Thyroid gland (tissue), 4 donors: Measurements from ENCODE around the gene PCBP3.

ENCODE experiments used
- POLR2A ChIP-seq, 2 donors: fragments of 450-650 bp; IDR thresholded peaks; one replicate each; pipeline ENCODE4 v1.6.1; 2017; ENCODE audit warnings: antibody characterized with exemption in 2 of 2, mild to moderate bottlenecking in 2 of 2, moderate library complexity in 1 of 2
- TF ChIP-seq, protein P1 (sequence below), 6 experiments: fragments of 200-600 bp in 3 of 6; fragments of 450-650 bp in 3 of 6; sonication (generic) in 3 of 6; IDR thresholded peaks; one replicate each; pipeline ENCODE4 v1.5.1; 2016 to 2019; ENCODE audit warnings: antibody characterized with exemption in 6 of 6, mild to moderate bottlenecking in 2 of 6, inconsistent platforms in 1 of 6, moderate library complexity in 1 of 6

DNA sequence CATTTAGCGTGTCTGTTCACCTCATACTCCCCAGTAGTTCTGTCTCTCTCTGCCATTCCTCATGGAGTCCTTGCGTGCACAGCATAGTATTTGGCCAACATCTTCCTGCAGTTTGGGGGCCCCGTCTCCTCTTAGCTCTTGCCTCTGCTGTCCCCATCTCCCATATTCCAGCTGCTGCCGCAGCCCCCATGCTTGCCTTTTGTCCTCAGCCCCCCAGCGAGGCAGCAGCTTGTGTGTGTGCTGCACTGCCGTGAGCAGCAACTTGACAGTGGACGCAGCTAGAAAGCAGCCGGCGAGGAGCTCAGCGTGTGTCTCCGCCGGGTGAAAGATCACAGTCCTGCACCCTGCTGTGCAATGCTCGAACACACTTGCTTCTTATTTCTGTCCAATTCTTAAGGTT, 173.8 kb downstream of the PCBP3 start:
- TF ChIP-seq POLR2A (IDR thresholded peaks at IDR 0.05) = no peak
- TF ChIP-seq, protein P1, sequence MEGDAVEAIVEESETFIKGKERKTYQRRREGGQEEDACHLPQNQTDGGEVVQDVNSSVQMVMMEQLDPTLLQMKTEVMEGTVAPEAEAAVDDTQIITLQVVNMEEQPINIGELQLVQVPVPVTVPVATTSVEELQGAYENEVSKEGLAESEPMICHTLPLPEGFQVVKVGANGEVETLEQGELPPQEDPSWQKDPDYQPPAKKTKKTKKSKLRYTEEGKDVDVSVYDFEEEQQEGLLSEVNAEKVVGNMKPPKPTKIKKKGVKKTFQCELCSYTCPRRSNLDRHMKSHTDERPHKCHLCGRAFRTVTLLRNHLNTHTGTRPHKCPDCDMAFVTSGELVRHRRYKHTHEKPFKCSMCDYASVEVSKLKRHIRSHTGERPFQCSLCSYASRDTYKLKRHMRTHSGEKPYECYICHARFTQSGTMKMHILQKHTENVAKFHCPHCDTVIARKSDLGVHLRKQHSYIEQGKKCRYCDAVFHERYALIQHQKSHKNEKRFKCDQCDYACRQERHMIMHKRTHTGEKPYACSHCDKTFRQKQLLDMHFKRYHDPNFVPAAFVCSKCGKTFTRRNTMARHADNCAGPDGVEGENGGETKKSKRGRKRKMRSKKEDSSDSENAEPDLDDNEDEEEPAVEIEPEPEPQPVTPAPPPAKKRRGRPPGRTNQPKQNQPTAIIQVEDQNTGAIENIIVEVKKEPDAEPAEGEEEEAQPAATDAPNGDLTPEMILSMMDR (IDR thresholded peaks at IDR 0.05) = no peak
